Measurements from ENCODE around the gene CACNA1C.

Gene CACNA1C

DNA sequence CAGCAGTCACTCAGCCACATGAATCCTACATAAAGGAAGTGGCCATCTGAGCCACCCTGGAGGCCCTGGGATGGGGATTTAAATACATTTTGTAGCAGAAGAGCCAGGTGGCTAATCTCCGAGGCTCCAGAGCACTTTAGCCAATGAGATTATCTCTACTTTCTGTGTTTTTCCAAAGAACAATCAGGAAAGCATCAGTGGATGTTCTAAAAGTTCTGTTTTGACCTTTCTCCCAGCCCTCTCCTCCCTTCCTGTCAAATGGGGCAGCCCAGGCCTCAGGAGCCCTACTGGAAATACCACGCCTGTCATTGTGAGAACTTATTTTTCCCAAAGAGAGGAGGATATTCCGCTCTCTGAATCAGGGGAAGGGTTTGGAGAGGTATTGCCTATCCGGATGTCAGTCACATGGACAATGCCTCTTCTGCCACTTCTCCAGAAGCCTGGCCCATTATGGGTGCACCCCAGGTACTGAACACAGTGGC, 405.2 kb downstream of the CACNA1C start:
- no peaks in the 10 kb centered on the region for H4K20me1 ChIP-seq (ENCODE audit: control insufficient read depth, insufficient read depth, low read depth, low read length)
- H3F3A ChIP-seq (ENCODE audit: control insufficient read depth, insufficient read depth): no peaks in the 10 kb centered on the region
- H3K9me2 ChIP-seq (replicated peaks; ENCODE audit: control insufficient read depth, low read length): no peaks in the 10 kb centered on the region
- H3K79me2 ChIP-seq (ENCODE audit: control insufficient read depth, low read length): no peaks in the 10 kb centered on the region
- no peaks in the 10 kb centered on the region for H3K4me1 ChIP-seq (ENCODE audit: control insufficient read depth, low read length)
- TF ChIP-seq EZH2phosphoT487 (IDR thresholded peaks at IDR 0.05; ENCODE audit: borderline replicate concordance, low read length): no peak
- TF ChIP-seq, protein P1, sequence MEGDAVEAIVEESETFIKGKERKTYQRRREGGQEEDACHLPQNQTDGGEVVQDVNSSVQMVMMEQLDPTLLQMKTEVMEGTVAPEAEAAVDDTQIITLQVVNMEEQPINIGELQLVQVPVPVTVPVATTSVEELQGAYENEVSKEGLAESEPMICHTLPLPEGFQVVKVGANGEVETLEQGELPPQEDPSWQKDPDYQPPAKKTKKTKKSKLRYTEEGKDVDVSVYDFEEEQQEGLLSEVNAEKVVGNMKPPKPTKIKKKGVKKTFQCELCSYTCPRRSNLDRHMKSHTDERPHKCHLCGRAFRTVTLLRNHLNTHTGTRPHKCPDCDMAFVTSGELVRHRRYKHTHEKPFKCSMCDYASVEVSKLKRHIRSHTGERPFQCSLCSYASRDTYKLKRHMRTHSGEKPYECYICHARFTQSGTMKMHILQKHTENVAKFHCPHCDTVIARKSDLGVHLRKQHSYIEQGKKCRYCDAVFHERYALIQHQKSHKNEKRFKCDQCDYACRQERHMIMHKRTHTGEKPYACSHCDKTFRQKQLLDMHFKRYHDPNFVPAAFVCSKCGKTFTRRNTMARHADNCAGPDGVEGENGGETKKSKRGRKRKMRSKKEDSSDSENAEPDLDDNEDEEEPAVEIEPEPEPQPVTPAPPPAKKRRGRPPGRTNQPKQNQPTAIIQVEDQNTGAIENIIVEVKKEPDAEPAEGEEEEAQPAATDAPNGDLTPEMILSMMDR (IDR thresholded peaks at IDR 0.05; ENCODE audit: low read depth, low read length, poor library complexity, severe bottlenecking): no peak
- H3K4me3 ChIP-seq (ENCODE audit: low read length): no peak overlapping the region
- H3K36me3 ChIP-seq (ENCODE audit: control insufficient read depth, low read length): no peaks in the 10 kb centered on the region
- no peaks in the 10 kb centered on the region for H3K9me3 ChIP-seq (ENCODE audit: control insufficient read depth, insufficient read depth, low read length)
- no peak overlapping the region for H3K27ac ChIP-seq (ENCODE audit: low read depth, low read length)
- no peak overlapping the region for H3K4me2 ChIP-seq (ENCODE audit: low read length)
- no peaks in the 10 kb centered on the region for H3K27me3 ChIP-seq (ENCODE audit: control insufficient read depth, low read length)

DNA sequence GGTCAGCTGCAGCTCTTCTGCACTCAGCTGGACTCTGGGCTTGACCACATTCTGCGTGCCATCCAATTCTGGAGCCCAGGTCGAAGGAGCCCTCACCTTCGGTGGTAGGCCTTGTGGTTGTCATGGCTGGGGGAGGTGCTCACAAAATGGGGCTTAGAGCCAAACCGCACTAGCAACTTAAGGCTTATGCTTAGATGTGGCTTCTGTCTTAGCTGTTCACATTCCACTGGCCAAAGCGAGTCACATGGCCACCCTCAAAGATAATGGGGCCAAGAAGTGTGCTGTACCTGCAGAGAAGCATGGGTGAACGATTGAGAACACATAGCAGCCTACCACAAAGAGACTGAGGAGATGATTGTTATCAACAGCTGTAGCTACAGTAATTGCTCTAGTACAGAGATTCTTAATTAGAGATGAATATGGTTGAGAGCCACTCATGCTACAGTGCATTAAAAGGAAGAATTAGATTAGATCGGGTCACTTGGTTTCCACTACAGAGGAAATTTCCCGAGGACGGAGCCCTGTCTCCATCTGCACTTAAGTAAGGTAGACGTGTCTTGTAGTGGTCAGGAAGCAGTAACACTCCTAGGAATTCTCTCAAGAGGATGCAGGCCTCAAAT, 407.4 kb downstream of the CACNA1C start:
- Histone ChIP-seq H3K79me2 (ENCODE audit: control insufficient read depth, low read length) (no peaks in the 10 kb centered on the region), H4K20me1 (ENCODE audit: control insufficient read depth, insufficient read depth, low read depth, low read length) (no peaks in the 10 kb centered on the region), H3K4me1 (ENCODE audit: control insufficient read depth, low read length) (no peaks in the 10 kb centered on the region), H3K4me2 (ENCODE audit: low read length) (no peak overlapping the region), H3K9me3 (ENCODE audit: control insufficient read depth, insufficient read depth, low read length) (no peaks in the 10 kb centered on the region), H3K4me3 (ENCODE audit: low read length) (no peak overlapping the region), H3K27me3 (ENCODE audit: control insufficient read depth, low read length) (no peaks in the 10 kb centered on the region), H3K27ac (ENCODE audit: low read depth, low read length) (no peak overlapping the region), H3K36me3 (ENCODE audit: control insufficient read depth, low read length) (no peaks in the 10 kb centered on the region), H3F3A (ENCODE audit: control insufficient read depth, insufficient read depth) (no peaks in the 10 kb centered on the region), H3K9me2 (replicated peaks; ENCODE audit: control insufficient read depth, low read length) (no peaks in the 10 kb centered on the region)
- TF ChIP-seq, protein P1 (IDR thresholded peaks at IDR 0.05; ENCODE audit: low read depth, low read length, poor library complexity, severe bottlenecking): no peak
- no peak for TF ChIP-seq EZH2phosphoT487 (IDR thresholded peaks at IDR 0.05; ENCODE audit: borderline replicate concordance, low read length)

DNA sequence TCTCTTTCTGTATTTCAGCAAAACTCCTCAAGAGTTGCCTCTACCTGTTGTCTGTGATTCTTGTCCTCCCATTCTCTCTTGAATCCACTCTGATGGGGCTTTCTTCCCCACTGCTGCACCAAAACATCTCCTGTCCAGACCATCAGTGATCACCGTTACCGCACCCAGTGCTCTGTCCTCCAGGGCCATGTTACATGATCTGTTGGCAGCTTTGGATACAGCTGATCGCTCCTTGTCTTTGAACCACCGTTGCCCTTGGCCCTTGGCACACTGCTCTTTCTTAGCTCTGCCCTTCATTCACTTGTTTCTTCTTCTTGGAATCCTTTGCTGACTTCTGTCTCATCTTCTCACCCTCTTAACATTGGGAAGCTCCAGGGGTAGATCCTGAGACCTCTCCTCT, 408.3 kb downstream of the CACNA1C start:
- no peak overlapping the region for H3K4me3 ChIP-seq (ENCODE audit: low read length)
- no peak overlapping the region for H3K4me2 ChIP-seq (ENCODE audit: low read length)
- no peaks in the 10 kb centered on the region for H3K4me1 ChIP-seq (ENCODE audit: control insufficient read depth, low read length)
- H4K20me1 ChIP-seq (ENCODE audit: control insufficient read depth, insufficient read depth, low read depth, low read length): no peaks in the 10 kb centered on the region
- no peaks in the 10 kb centered on the region for H3F3A ChIP-seq (ENCODE audit: control insufficient read depth, insufficient read depth)
- no peaks in the 10 kb centered on the region for H3K9me2 ChIP-seq (replicated peaks; ENCODE audit: control insufficient read depth, low read length)
- no peaks in the 10 kb centered on the region for H3K79me2 ChIP-seq (ENCODE audit: control insufficient read depth, low read length)
- no peaks in the 10 kb centered on the region for H3K36me3 ChIP-seq (ENCODE audit: control insufficient read depth, low read length)
- no peaks in the 10 kb centered on the region for H3K9me3 ChIP-seq (ENCODE audit: control insufficient read depth, insufficient read depth, low read length)
- H3K27me3 ChIP-seq (ENCODE audit: control insufficient read depth, low read length): no peaks in the 10 kb centered on the region
- TF ChIP-seq, protein P1 (IDR thresholded peaks at IDR 0.05; ENCODE audit: low read depth, low read length, poor library complexity, severe bottlenecking): no peak
- TF ChIP-seq EZH2phosphoT487 (IDR thresholded peaks at IDR 0.05; ENCODE audit: borderline replicate concordance, low read length): no peak
- H3K27ac ChIP-seq (ENCODE audit: low read depth, low read length): no peak overlapping the region

Measured in DOHH2 (cell line).